Measurements from ENCODE around the gene DPH2. TPM values are rescaled to one million over a fixed set of nuclear protein-coding genes. Genes with fewer than 3 reads are reported as not detected.

DPH2 gene
- total RNA-seq, 1 donor from 2014 or later = 9.5 TPM

DNA sequence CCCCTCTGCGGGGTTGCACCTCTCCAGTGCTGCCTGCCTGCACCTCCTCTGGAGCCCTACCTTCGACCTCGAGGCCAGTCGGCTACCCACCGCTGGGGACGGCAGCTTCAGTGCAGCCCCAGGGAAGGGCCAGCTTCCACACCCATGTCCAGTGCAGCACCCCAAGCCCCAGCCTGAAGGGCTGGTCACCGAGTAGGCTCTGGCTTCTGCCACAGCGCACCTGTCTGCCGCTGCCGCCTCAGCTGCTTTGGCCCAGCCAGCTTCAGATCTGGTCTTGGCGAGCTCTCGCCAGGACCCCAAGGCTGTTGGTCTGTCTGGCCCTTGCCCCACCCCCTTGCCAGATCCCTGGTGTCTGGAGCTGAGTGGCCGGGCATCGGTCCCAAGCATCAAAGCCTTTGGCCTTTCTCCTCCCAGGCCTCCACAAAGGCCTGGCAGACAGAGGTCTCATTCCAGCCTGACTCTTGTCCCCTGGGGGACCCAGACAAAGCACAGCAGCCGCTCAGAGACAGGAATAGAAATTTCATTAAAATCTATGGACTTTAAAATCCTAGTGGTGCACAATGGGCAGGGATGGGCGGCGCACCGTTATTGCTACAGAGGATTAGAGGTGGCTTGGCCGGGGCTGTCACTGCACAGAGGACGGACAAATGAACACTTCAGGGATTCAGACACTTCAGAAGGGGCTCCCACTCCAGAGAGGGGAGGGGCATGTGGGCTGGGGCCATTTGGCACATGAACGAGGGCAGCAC, 26.3 kb downstream of the DPH2 start:
- H3K27me3 Mint-ChIP-seq (ENCODE audit: insufficient read depth, low read depth) = peaks cover 6% of the 10 kb centered on the region
- no peak overlapping the region for H3K27ac ChIP-seq
- H3K27ac Mint-ChIP-seq = peak overlapping the region; percentile 94

DNA sequence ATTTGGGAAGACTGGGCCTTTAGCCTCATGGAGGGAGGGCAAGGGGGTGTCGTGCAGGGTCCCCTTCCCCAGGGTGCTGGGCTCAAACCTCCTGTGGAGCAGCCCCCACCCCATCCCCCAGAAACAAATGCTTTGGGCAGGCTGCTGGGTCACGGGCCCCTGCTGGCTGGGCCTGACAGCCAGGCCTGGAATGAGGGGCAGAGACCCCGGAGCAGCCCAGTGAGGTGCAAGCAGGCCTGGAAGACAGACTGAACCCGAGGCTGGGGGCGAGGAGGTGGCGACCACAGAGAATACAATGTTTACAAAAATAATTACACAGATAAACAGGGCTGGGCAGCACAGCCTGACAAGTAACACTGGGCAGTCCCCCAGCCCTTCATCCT, 26.9 kb downstream of the DPH2 start:
- H2AFZ ChIP-seq (replicated peaks) = no peak overlapping the region
- H3K9ac ChIP-seq = no peak overlapping the region
- Mint-ChIP-seq H3K4me3 (peak overlapping the region; percentile 80), H3K9me3 (no peaks in the 10 kb centered on the region), H3K27me3 (ENCODE audit: insufficient read depth, low read depth) (peaks cover 6% of the 10 kb centered on the region), H3K36me3 (no peaks in the 10 kb centered on the region), H3K4me1 (peaks cover 42% of the 10 kb centered on the region), H3K27ac (peak overlapping the region; percentile 94)
- H3K4me2 ChIP-seq = peak overlapping the region; percentile 1
- no peak for DNase-seq (ENCODE audit: low spot score)
- H3K36me3 ChIP-seq = no peaks in the 10 kb centered on the region
- H3K4me1 ChIP-seq = peaks cover 10% of the 10 kb centered on the region
- no peak overlapping the region for H3K27ac ChIP-seq
- H4K20me1 ChIP-seq (ENCODE audit: low read depth) = peaks cover 21% of the 10 kb centered on the region
- no peaks in the 10 kb centered on the region for H3K79me2 ChIP-seq (ENCODE audit: low read depth)
- H3K4me3 ChIP-seq = no peak overlapping the region
- H3F3A ChIP-seq (ENCODE audit: low read depth) = peaks cover 19% of the 10 kb centered on the region
- no peaks in the 10 kb centered on the region for H3K9me3 ChIP-seq (ENCODE audit: low read depth)
- no peaks in the 10 kb centered on the region for H3K27me3 ChIP-seq
- TF ChIP-seq EZH2 (IDR thresholded peaks at IDR 0.05) = no peak

More for the DNA sequence above, 26.3 kb downstream of the DPH2 start:
- H3K27me3 ChIP-seq = no peaks in the 10 kb centered on the region
- no peaks in the 10 kb centered on the region for H3K79me2 ChIP-seq (ENCODE audit: low read depth)
- Mint-ChIP-seq H3K9me3 (no peaks in the 10 kb centered on the region), H3K4me1 (peaks cover 42% of the 10 kb centered on the region), H3K36me3 (no peaks in the 10 kb centered on the region), H3K4me3 (peak overlapping the region; percentile 80)
- H3F3A ChIP-seq (ENCODE audit: low read depth) = peaks cover 24% of the 10 kb centered on the region
- peaks cover 21% of the 10 kb centered on the region for H4K20me1 ChIP-seq (ENCODE audit: low read depth)
- peaks cover 10% of the 10 kb centered on the region for H3K4me1 ChIP-seq
- DNase-seq (ENCODE audit: low spot score) = peak; percentile 36
- no peak overlapping the region for H3K4me3 ChIP-seq
- peak overlapping the region; percentile 1 for H3K4me2 ChIP-seq
- no peak overlapping the region for H2AFZ ChIP-seq (replicated peaks)
- no peaks in the 10 kb centered on the region for H3K9me3 ChIP-seq (ENCODE audit: low read depth)
- no peak for TF ChIP-seq EZH2 (IDR thresholded peaks at IDR 0.05)
- no peak for TF ChIP-seq EZH2phosphoT487 (IDR thresholded peaks at IDR 0.05)
- TF ChIP-seq, protein P1, sequence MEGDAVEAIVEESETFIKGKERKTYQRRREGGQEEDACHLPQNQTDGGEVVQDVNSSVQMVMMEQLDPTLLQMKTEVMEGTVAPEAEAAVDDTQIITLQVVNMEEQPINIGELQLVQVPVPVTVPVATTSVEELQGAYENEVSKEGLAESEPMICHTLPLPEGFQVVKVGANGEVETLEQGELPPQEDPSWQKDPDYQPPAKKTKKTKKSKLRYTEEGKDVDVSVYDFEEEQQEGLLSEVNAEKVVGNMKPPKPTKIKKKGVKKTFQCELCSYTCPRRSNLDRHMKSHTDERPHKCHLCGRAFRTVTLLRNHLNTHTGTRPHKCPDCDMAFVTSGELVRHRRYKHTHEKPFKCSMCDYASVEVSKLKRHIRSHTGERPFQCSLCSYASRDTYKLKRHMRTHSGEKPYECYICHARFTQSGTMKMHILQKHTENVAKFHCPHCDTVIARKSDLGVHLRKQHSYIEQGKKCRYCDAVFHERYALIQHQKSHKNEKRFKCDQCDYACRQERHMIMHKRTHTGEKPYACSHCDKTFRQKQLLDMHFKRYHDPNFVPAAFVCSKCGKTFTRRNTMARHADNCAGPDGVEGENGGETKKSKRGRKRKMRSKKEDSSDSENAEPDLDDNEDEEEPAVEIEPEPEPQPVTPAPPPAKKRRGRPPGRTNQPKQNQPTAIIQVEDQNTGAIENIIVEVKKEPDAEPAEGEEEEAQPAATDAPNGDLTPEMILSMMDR (IDR thresholded peaks at IDR 0.05) = no peak
- no peaks in the 10 kb centered on the region for H3K36me3 ChIP-seq
- no peak overlapping the region for H3K9ac ChIP-seq

DNA sequence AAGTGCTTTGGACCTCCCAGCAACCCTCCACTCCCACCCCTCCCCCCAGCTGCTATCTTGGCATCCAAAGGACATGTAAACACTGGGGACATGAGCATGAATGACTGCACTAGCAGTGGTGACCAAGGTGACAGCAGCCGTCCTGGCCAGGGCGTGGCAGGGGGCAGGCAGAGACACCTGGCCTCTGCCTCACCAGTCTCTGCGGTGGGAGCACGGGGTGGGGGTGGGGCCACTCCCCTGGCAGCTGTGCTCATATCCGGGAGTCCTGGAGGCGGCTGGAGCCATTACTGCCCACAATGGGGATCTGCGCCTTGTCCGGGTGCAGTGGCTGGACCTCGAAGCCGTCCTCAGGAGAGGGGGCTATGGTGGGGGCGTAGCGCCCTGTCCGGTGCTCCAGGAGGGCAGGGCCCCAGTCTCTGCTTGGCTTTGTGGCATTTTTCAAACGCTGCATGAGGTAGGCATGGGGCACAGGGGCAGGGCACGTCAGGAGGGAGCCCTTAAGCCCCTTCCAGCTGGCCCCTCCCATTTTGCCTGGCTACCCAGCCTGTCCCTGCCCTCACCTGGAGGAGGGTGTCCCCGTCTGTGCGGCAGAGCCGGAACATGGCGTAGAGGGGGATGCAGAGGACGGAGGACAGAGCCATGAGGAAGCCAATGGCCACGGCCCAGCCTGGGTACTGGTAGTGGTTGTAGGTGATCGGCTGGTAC, 27.6 kb downstream of the DPH2 start:
- H3K9ac ChIP-seq = no peak overlapping the region
- no peaks in the 10 kb centered on the region for H3K36me3 ChIP-seq
- peaks cover 6% of the 10 kb centered on the region for H3K27me3 Mint-ChIP-seq (ENCODE audit: insufficient read depth, low read depth)
- peaks cover 10% of the 10 kb centered on the region for H3K4me1 ChIP-seq
- H3K4me1 Mint-ChIP-seq = peaks cover 42% of the 10 kb centered on the region
- H3K9me3 Mint-ChIP-seq = no peaks in the 10 kb centered on the region
- no peak overlapping the region for H3K27ac ChIP-seq
- peaks cover 13% of the 10 kb centered on the region for H3F3A ChIP-seq (ENCODE audit: low read depth)
- peaks cover 21% of the 10 kb centered on the region for H4K20me1 ChIP-seq (ENCODE audit: low read depth)
- no peak overlapping the region for H3K27ac Mint-ChIP-seq
- H3K4me3 Mint-ChIP-seq = peak overlapping the region; percentile 27
- no peak overlapping the region for H3K4me2 ChIP-seq
- no peaks in the 10 kb centered on the region for H3K79me2 ChIP-seq (ENCODE audit: low read depth)
- no peak overlapping the region for H3K4me3 ChIP-seq
- DNase-seq (ENCODE audit: low spot score) = no peak
- no peak overlapping the region for H2AFZ ChIP-seq (replicated peaks)
- H3K27me3 ChIP-seq = no peaks in the 10 kb centered on the region
- TF ChIP-seq, protein P1 (IDR thresholded peaks at IDR 0.05) = no peak
- TF ChIP-seq EZH2phosphoT487 (IDR thresholded peaks at IDR 0.05) (no peak), EZH2 (IDR thresholded peaks at IDR 0.05) (no peak)
- no peaks in the 10 kb centered on the region for H3K9me3 ChIP-seq (ENCODE audit: low read depth)
- peaks cover 3% of the 10 kb centered on the region for H3K36me3 Mint-ChIP-seq

DNA sequence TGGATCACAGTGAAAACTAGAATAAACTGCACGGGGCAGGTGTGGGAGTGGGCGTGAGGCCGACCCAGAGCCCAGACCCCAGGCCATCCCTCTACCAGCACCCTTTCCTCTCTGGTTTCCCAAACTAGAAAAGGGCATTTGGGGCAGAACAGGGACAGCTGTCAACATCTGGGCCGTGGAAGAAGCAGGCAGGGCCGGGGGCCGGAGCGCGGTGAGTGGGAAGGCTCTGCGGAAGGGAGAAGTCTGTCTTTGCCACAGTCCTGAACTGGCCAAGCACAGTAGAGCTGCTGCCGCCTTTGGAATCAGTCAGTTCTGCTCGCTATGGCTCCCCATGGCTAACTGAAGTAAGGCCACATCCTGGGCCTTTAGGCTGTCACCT, 28.2 kb downstream of the DPH2 start:
- TF ChIP-seq, protein P1 (IDR thresholded peaks at IDR 0.05) = no peak
- TF ChIP-seq EZH2phosphoT487 (IDR thresholded peaks at IDR 0.05) = no peak
- TF ChIP-seq EZH2 (IDR thresholded peaks at IDR 0.05) = no peak
- DNase-seq (ENCODE audit: low spot score) = no peak
- Histone ChIP-seq H3K27me3 (no peaks in the 10 kb centered on the region), H3K79me2 (ENCODE audit: low read depth) (no peaks in the 10 kb centered on the region), H3K4me2 (no peak overlapping the region), H3K27ac (no peak overlapping the region), H3K4me1 (peaks cover 10% of the 10 kb centered on the region), H3K9me3 (ENCODE audit: low read depth) (no peaks in the 10 kb centered on the region), H3K36me3 (no peaks in the 10 kb centered on the region), H3K9ac (no peak overlapping the region), H3K4me3 (no peak overlapping the region), H4K20me1 (ENCODE audit: low read depth) (peaks cover 21% of the 10 kb centered on the region), H3F3A (ENCODE audit: low read depth) (peaks cover 8% of the 10 kb centered on the region), H2AFZ (replicated peaks) (no peak overlapping the region)
- peak overlapping the region; percentile 27 for H3K4me3 Mint-ChIP-seq
- H3K27ac Mint-ChIP-seq = no peak overlapping the region
- H3K4me1 Mint-ChIP-seq = peaks cover 42% of the 10 kb centered on the region
- H3K36me3 Mint-ChIP-seq = peaks cover 3% of the 10 kb centered on the region
- H3K9me3 Mint-ChIP-seq = no peaks in the 10 kb centered on the region
- peaks cover 6% of the 10 kb centered on the region for H3K27me3 Mint-ChIP-seq (ENCODE audit: insufficient read depth, low read depth)

Data from neural progenitor cell (in vitro differentiated cells).